A549 treated with GW870086 at 1 μM for 4 hours (cell line): ENCODE data around the gene SHLD2. TPM values are rescaled to one million over a fixed set of nuclear protein-coding genes. Genes with fewer than 3 reads are reported as not detected.

Experiments used
- total RNA-seq: library from RNA; stranded (reverse); fragments of 200-300 nt; extraction: Qiagen RNA extraction; gene quantifications from 5 replicates; pipeline ENCODE4 v1.2.3, GENCODE V29; 2022; ENCODE audit warnings: low read depth

The SHLD2 gene, protein sequence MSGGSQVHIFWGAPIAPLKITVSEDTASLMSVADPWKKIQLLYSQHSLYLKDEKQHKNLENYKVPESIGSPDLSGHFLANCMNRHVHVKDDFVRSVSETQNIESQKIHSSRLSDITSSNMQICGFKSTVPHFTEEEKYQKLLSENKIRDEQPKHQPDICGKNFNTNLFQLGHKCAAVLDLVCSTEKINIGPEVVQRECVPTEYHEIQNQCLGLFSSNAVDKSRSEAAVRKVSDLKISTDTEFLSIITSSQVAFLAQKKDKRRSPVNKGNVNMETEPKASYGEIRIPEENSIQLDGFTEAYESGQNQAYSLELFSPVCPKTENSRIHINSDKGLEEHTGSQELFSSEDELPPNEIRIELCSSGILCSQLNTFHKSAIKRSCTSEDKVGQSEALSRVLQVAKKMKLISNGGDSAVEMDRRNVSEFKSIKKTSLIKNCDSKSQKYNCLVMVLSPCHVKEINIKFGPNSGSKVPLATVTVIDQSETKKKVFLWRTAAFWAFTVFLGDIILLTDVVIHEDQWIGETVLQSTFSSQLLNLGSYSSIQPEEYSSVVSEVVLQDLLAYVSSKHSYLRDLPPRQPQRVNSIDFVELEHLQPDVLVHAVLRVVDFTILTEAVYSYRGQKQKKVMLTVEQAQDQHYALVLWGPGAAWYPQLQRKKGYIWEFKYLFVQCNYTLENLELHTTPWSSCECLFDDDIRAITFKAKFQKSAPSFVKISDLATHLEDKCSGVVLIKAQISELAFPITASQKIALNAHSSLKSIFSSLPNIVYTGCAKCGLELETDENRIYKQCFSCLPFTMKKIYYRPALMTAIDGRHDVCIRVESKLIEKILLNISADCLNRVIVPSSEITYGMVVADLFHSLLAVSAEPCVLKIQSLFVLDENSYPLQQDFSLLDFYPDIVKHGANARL
- total RNA-seq: 23.6 to 28.4 TPM (median 26.6 TPM) in 5 replicates

DNA sequence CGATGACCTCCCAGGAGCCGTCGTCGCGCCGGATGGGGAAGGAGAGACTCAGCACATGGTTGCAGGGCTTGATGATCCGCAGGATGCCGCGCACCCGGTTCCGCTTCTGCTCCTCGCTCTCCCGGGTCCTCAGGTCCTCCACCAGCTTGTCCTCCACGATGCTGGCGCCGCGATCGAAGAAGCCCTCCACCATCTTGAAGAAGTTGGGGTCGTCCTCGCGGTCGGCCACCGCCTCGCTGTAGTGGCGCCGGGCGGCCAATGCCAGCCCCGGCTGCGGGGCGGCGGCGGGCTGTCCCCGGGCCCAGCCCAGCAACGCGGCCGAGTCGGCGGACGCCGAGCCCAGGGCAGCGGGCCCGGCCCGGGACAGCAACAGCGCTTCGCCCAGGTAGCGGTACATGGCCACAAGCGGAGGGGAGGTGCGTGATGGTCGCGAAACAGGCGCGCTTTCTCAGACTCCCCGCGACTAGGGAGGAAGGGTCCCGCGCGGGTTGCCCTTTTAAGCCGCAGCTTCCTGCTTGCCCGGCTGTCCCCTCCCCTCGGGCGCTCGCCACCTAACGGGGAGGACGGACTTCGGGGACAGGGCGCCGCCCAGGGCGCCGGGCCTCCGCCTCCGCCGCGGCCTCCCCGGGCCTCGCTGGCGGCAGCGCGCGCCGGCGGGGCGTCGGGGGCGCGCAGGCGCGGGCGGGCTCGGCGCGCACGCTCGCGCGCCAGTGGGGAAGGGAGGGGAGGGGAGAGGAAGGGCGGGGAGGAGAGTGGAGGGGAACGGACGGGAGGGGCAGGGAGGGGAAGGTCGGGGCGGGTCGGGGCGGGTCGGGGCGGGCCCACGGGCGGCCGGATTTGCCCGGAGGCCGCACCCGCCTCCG lies at the start of gene SHLD2, which contains the start of gene GLUD1:
Gene SHLD2, plus strand, starts transcription at position 834 of the 863 bp plus-strand sequence. CDS start 56,149 bp downstream, outside the sequence.
Gene GLUD1, minus strand, starts transcription at position 471 of the 863 bp plus-strand sequence. Its CDS starts 74 bp downstream, at position 397.

DNA sequence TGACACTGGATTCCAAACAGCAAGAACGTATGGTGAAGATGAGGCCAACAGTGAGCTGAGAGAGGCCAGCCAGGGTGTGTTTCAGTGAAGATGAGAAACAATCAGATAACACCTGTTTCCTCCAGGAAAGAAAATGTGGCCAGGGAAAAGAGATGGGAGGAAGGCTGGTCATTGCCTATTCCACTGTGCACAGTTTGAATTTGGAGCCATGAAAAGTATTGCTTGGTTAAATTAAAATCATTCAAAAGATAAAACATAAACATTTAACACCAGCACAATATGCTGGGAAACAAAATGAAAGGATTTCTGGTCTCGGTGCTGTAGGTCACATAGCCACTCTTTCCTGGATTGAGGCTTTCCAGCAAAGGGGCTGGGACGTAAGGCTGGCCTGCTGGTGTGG lies 130.1 kb downstream of the SHLD2 start, which contains the start of gene NUTM2A:
Gene NUTM2A, plus strand, starts transcription at position 301 of the 400 bp plus-strand sequence. CDS start 383 bp downstream, outside the sequence.

Other genes with a start within 250 kb of the SHLD2 start
- 0.63 to 1.9 TPM (median 0.89 TPM) in 5 replicates for gene MMRN2, start 137.6 kb upstream of the SHLD2 start, total RNA-seq
- 10.0 to 15.0 TPM (median 13.9 TPM) in 5 replicates for gene SNCG, start 136.6 kb upstream of the SHLD2 start, total RNA-seq
- not detected in 5 replicates for gene ADIRF, start 126.7 kb upstream of the SHLD2 start, total RNA-seq
- gene FAM25A, start 74.9 kb upstream of the SHLD2 start, total RNA-seq: not detected in 5 replicates
- gene GLUD1, start 363 bp upstream of the SHLD2 start, total RNA-seq: 82.5 to 102 TPM (median 96.3 TPM) in 5 replicates
- 0.10 to 0.21 TPM (median 0.16 TPM) in 3 of 5 replicates, not detected in the others for gene NUTM2A, start 130.2 kb downstream of the SHLD2 start, total RNA-seq